HG02884 (cell line): Measurements from ENCODE around the gene BPIFB6.

Experiments
- ATAC-seq: cut with Tn5 transposase; IDR thresholded peaks from one replicate; pipeline ENCODE4 v1.9.1; 2021; ENCODE audit warnings: mild to moderate bottlenecking, moderate library complexity; ENCODE audit not compliant: unreplicated experiment

BPIFB6 gene

DNA sequence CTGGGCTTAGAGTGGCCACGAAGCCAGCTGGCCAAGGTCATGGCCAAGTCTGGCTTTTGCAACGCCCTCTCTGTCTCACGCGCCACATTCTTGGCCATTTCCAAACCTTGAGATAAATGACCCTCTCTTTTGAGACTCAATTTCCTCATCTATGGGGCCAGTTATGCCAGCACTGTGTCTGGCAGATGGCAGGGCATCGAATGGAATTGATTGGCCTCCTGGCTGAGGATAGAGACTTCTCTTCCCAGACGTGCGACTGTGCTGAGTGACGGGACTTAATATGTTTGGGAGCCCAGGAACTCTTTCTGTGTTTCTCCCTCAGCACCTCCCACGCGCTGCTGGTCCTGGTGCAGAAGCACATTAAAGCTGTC, 16.3 kb upstream of the BPIFB6 start:
- ATAC-seq: no peak

GRCh38 chr20:33015700-33016580, 15.5 kb upstream of the BPIFB6 start:
- no peak for ATAC-seq

- ATAC-seq: no peak
Observed at GRCh38 chr20:33016581-33017109, 14.8 kb upstream of the BPIFB6 start.

GRCh38 chr20:33017542-33017941, 13.9 kb upstream of the BPIFB6 start:
- ATAC-seq: no peak

DNA sequence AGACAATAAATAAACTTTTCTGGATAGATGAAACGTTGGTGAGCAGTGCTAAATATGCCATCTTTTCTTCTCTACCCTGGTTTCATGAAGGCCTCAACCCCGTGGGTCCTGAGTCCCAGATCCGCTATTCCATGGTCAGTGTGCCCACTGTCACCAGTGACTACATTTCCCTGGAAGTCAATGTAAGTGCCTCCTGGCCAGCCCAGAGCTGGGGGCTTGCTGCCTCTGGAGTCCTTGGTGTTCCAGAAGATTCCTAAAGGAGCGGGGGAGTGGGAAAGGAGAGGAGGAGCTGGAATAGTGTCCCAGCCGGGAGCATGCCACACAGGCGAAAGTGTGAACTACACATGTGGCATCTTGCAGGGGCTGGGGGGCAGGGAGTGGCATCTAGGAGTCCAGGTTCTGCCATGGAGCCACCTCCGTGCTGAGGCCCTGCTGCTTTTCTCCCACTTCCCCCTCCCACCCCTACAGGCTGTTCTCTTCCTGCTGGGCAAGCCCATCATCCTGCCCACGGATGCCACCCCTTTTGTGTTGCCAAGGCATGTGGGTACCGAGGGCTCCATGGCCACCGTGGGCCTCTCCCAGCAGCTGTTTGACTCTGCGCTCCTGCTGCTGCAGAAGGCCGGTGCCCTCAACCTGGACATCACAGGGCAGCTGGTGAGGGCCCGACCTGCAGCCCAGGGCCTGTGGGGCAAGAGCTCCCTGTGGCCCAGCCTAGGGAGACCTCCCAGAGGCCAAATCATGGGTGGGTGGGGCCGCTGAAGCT, 13.1 kb upstream of the BPIFB6 start:
- ATAC-seq: no peak

DNA sequence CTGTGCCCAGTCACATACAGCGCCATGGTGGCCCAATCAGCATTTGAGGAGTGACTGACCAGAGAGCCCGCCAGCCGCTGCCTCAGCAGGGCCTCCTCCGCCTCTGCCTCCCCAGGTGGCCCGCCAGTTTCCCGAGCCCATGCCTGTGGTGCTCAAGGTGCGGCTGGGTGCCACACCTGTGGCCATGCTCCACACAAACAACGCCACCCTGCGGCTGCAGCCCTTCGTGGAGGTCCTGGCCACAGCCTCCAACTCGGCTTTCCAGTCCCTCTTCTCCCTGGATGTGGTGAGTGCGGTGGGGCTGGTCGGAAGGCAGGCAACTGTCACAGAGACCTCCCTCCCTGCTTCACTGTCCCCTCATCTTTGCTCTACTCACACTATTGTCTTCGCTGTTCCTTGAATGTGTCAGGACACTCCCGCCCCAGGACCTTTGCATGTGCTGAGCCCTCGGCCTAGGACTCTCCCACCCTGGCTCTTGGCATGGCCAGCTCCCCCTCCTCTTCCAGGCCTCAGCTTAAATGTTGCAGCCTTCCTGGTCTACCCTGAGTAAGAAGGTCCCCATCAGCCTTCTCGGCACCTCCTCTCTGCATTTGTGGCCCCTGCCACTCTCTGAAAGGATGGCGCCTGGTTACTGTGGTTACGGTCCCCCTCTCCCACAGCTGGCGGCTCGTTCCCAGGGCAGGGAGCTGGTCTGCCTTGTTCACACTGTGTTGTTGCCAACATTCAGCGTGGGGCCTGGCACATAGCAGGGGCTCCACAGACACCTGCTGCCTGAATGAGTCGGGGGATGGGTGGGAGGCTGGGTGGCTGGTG, 11.8 kb upstream of the BPIFB6 start:
- no peak for ATAC-seq

DNA sequence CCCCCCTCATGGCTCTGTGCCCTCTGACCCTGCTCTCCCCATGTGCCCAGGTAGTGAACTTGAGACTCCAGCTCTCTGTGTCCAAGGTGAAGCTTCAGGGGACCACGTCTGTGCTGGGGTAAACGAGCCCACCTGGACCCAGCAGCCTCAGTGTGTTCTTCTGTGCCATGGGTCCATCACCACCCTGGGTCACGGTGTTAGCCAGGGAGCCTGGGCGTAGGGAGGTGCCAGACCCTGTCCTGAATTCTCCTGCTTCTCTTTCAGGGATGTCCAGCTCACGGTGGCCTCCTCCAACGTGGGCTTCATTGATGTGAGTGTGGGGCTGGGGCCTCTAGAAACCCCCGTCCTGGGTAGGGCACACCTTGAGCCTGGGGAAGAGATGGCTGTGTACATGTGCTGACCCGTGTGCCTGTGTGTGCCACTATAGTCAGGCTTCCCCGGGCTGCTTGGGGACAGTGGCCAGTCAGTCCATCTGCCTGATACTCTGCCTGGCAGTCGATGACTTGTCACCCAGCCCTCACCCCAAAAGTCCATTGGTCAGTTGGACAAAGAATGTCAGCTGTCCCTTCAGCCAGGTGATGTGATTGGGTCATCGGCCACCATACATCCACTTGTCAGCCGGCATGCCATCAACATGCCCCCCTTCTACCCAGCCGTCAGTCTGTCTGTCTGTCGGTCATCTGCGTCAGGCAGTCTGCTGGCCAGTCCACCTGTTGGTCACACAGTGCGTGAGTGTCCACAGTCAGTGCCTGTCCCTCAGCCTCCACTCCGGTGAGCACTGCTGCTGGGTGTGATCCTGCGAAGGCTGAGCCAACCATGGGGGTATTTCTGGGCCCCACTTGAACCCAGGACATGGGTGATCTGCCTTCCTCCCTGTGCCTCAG, 10.9 kb upstream of the BPIFB6 start:
- no peak for ATAC-seq

DNA sequence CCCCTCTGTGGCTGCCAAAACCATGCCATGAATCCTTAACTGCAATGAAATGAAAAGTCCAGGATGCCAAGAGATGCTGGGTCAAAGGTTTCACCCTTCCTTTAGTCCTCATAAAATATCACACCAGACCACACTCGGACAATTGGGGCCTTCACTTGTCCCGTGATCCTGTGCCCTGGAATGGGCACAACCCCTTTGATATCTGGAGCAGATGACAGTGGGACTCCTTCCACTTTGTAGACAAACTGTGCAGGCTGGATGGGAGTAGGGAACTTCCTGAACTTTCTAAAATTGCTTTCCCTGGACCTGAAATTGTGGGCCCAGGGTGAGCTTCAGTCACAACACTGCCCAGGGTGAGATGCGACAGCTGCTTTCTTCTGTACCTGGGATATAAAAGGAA, 9.6 kb upstream of the BPIFB6 start:
- ATAC-seq: no peak

GRCh38 chr20:33022289-33022688, 9.2 kb upstream of the BPIFB6 start:
- ATAC-seq: no peak

GRCh38 chr20:33022694-33023438, 8.6 kb upstream of the BPIFB6 start:
- no peak for ATAC-seq

GRCh38 chr20:33023439-33024242, 7.8 kb upstream of the BPIFB6 start:
- ATAC-seq: no peak

DNA sequence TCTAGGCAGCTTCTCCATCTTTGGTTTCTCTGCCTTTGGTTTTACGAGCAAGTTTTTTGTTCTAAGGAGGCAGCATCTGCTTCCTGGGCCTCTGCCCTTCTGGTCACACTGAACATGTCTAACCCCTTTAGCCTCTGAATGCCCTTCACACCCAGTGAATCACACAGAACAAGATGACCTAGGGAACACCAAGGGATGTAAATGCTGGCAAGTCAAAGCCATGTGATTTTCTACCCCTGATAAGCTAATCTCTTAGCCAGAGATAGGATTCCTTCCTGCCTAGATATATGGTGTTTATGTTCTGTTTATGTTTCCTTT, 7.2 kb upstream of the BPIFB6 start:
- no peak for ATAC-seq

DNA sequence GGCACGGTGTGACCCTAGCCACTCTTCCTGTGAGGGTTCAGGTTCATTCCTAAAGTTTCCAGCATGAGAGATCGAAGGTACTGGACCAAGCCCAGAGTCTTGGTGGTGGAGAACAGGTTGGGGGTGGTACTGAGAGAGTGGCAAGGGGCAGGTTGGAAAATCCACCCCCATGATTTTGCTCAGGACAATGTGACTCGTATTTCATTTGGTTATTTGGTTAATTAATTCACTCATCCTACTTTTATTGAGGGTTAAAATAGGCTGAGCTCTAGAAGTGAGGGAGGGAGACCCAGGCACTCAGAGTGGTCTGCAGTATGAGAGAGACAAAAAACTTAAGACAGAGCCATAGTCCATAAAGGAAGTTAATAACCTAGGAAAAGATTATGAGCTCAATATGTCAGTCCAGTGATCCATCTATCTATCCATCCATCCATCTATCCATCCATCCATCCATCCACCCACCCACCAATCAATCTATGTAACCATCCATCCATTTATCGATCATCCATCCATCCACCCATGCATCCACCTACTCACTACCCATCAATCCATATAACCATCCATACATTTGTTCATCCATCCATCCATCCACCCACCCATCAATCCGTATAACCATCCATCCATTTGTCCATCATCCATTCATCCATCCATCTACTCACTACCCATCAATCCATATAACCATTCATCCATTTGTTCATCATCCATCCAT, 6.7 kb upstream of the BPIFB6 start:
- no peak for ATAC-seq

DNA sequence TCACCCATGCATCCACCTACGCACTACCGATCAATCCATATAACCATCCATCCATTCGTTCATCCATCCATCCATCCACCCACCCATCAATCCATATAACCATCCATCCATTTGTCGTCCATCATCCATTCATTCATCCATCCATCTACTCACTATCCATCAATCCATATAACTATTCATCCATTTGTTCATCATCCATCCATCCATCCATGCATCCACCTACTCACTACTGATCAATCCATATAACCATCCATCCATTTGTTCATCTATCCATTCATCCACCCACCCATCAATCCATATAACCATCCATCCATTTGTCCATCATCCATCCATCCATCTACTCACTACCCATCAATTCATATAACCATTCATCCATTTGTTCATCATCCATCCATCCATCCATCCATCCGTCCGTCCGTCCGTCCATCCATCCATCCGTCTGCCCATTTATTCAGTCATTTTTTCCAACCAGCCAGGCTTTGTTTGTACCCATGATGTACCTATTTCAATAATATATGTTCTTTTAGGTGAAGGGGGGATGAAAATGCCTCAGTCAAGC, 6.1 kb upstream of the BPIFB6 start:
- ATAC-seq: no peak

DNA sequence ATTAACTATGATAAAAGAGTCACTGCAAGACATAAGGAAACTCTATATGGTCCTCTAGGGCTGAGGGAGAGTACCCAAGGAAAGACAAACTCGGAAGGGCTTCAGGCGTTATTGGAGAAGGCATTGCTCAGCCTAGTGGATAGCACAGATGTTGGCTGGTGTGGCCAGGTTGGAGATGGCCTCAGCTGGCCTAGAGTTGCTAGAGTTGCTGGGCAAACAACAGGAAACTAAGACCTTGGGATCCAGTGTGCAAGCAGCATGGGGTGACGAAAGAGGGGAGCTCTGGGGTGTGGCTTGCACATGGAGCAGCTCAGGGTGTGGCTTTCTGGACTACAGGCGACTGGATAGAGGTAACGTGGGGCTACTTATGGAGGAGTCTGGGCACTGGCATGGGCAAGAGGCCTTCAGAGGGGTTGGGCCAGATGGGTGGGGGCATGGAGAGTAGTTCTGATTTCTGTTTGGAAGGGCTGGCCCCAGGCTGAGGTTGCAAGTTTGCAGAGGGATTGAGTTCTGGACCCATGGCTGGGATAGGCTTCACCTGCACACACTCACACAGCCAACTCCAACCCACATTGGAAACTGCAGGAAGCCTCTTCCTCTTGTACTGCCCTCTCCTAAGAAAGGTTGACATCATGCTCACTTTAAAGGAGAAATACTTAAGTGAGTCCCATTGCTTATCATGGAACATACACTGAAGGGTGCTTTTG, 5.2 kb upstream of the BPIFB6 start:
- ATAC-seq: no peak

DNA sequence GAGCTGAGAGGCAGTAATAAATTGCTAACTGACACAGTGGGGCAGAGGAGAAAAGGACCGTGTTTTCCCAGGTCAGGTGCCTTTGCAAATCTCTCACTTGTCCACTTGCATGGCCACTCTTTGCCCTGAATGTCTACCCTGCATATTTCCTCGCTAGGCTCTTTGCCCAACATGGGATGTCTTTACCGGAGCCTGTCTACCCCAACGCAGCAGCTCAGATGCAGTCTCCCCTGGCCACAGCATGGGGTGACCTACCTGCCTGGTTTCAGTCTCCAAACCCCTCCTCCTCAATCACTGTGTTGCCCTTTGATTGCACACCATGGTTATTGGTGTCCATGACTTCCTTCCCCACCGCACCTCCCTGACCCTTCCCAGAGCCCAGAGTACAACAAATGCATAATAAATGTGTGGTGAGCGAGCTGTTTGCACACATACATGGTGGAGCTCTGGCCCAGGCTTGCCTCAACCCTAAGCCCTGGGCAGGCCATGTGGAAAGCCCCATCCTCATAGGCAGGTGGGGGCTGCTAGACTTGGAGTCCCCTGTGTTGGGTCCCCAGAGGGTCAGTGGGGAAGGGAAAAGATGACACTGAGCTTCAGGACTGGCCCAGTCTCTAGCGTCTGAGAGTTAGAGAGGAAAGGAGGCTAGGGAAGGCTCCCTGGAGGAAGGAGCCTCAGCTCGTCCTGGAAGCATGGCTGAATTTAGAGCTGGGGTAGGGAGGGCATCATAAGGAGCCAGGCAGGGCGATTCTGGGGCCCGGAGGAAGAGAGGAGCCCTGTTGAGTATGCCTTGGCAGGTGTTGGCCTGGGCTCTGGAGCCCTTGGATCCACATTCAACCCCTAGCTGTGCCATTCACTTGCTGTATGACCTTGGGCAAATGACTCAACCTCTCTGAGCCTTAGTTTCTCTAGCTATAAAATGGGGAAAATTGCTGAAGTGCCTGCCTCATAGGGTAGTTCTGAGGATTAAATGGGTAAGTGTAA, 4.4 kb upstream of the BPIFB6 start:
- no peak for ATAC-seq
